Skin epidermis (tissue), 12 donors: ENCODE measurements around the gene TOMM22.

Experiments
- H3K27ac ChIP-seq, 21 experiments: fragments of 200-600 bp; sonication (generic) in 11 of 21; one replicate each; pipeline ENCODE4 v1.5.0; 2020; ENCODE audit warnings: mild to moderate bottlenecking in 3 of 21, inconsistent platforms in 2 of 21, moderate library complexity in 2 of 21
- H3K4me3 ChIP-seq, 7 experiments: fragments of 200-600 bp; sonication (generic) in 2 of 7; one replicate each; pipeline ENCODE4 v1.5.0; 2020; ENCODE audit warnings: inconsistent platforms in 2 of 7, mild to moderate bottlenecking in 2 of 7, moderate library complexity in 1 of 7

The TOMM22 gene

DNA sequence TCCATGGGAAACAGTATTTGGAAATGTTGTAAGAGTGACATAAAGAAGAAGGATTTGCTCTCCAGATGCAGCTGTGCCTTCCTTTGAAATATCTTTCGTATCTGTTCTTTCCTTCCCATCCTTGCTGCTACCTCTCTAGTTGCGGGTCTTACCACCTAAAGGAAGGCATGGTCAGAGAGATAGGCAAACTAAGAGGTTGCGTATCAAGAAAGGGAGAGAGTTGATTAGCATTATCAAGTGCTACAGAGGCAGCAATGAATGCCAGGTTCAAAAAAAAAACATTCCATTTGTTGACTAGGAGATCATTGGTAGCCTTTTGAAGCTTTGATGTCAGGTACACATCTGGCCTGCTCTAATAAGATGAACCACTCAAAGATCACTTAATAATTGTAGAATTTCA lies 28.6 kb downstream of the TOMM22 start:
- no peak overlapping the region for H3K27ac ChIP-seq
- no peak overlapping the region for H3K4me3 ChIP-seq

DNA sequence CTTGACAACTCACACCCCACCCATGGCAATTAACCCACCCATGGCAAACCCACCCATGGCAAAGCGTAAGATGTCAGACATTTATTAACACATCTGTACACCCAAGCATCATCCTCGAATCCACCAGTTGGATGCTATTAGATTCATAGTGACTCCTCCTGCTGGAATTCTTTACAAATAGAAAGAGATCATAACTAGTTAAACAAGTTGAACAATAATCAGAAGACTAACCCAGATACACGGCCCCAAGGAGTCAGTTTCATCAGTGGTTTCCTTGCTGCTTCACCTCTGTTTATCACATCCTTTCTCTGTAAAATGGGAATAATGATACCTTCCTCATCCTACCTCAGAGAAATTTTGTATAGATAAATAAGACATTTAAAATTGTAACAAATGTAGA lies 29.1 kb downstream of the TOMM22 start:
- Histone ChIP-seq H3K27ac (no peak overlapping the region), H3K4me3 (no peak overlapping the region)

DNA sequence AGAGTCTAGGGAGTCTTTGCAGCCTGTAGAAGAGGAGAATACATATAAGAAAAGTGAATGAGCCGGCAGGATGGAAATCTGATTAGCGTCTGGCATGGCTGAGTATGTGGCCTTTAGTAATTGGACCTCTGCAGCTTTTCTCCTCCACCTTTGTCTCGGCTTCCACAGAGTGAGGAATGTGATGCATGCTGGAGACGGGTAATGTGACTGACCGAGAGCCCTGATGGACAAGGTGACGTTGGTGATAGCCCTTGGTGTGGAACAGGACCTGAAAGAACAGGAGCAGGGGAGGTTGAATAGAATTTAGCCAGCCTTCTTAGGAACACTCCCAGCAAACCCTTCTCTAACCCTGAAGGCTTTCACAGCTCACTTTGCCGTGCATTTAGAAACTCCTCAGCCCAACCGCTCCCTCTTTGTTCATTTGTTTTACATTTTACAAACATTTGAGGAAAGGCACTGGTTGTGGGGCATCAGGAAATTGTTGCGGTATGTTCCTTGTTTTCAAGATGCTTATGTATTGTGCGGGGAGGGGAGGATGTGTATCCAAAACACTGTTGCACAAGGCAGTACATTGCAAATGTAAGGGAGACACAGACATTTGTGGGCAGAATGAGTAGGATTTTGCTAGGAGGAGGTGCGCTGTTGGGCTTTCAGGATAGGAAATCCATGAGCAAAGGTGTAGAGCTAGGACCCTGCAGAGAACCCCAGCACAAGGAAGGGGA lies 30.9 kb downstream of the TOMM22 start:
- no peak overlapping the region for H3K27ac ChIP-seq
- H3K4me3 ChIP-seq = no peak overlapping the region

DNA sequence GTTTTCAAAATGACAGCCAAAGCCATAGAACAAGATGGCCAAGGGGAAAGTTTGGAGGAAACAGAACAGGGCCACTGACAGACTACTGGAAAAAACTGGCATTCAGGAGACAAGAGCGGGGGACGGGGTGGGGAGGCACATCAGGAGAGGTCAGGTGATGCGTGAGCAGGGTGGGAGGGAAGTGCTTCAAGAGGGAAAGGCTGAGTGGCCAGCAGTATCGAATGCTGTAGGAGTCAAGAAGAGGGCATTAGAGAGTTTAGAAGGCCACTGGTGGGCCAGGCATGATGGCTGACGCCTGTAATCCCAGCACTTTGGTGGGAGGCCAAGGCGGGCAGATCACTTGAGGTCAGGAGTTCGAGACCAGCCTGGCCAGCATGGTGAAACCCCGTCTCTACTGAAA lies 32.2 kb downstream of the TOMM22 start:
- H3K27ac ChIP-seq = no peak overlapping the region
- H3K4me3 ChIP-seq = no peak overlapping the region

DNA sequence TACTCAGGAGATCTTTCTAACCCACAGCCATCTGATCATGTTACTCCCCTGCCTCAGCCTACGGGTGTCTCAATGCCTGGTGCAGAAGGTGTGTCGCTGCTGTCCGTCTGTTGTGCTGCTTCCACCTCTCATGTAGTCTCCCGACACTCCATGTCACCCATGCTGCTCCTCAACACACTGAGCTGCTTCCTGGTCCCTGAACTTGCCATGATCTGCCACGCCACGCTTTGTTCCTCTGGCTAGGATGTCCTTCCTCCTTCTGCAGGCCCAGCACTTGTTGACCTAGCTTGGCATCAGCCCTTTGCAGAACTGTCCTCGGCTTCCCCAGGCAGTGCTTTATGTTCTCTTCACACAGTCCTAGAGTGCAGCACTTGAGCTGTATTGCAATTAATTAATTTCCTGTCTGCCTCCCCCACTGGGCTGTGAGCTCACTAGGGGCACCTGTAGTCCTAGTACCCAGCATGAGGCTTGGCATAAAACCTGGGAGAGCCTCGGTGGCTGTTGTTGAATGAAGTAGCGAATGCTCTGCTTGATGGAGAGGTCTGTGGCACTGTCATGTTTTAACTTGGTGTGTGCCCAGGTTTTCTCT lies 33.5 kb downstream of the TOMM22 start:
- H3K4me3 ChIP-seq = no peak overlapping the region
- peak overlapping the region in 1 of 21 experiments; percentile 21 for H3K27ac ChIP-seq

DNA sequence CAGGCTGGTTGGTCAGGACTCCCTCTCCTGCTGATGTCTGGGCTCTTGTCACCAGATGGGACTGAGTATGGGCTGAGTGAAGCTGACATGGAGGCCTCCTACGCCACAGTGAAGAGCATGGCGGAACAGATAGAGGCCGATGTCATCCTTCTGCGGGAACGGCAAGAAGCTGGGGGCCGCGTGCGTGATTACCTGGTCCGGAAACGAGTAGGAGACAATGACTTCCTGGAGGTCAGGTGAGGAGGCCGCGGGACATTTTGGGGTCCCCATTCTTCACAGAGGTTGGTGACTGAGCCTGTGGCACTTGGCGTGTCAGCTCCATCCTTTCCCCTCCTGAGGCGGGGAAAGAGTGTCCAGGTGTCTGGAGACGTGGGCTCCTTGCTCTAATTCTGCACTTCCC lies 34.1 kb downstream of the TOMM22 start:
- Histone ChIP-seq H3K4me3 (no peak overlapping the region), H3K27ac (no peak overlapping the region)

DNA sequence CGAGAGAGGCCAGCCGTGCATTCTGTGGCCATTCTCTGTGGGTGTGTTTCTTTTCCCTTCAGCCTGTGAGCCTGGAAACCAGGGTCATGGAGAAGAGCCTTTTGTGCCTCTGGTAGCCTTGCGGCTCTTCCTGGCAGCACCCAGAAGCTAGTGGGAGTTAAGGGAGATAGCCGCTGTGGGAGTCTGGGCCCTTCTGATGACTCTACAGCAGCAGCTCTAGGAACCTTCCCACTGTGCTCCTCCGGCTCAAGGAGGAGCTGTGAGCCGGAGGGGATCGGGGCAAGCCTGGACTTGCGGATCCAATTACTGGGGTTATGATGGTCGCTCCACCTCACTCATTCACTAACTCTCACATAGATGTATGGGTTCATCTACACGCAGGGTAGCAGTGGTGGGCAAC lies 34.5 kb downstream of the TOMM22 start:
- H3K4me3 ChIP-seq = no peak overlapping the region
- H3K27ac ChIP-seq = no peak overlapping the region

DNA sequence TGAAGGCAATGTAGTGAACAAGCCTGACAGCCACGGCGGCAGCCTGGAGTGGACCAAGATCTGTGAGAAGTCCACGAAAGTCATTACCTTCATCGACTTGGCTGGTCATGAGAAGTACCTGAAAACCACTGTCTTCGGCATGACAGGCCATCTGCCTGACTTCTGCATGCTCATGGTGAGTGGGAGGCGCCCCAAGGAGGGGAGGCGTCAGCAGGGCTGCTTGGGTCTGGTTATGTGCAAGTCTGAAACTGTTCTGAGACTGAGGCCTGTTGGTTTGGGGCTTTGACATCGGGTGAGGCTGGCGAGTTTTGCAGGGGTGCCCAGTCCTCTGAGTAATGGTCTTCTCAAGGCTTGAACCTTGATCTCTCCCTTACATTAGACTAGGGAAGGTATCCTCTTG lies 35.1 kb downstream of the TOMM22 start:
- H3K27ac ChIP-seq = no peak overlapping the region

DNA sequence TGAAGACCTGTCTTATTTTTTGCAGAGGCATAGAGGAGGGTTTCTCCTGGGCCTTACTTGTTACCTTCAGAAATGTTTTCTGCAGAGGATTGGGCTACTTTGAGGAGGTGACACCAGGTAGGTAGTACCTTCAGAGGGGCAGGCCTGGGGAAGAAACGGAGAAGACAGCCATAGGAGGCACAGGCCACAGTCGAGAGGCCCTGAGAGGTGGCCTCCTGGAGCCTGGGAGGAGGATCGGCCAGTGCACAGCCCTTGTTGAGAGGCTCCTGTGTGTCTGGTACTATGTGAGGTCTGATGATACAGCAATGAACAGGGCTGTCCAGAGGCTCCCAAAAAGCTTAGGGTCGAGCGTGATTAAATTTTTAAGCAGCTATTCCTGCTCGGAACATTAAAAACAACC lies 35.5 kb downstream of the TOMM22 start:
- H3K27ac ChIP-seq = peak overlapping the region in 1 of 21 experiments; percentile 32
- H3K4me3 ChIP-seq = no peak overlapping the region

More for the DNA sequence above, 35.1 kb downstream of the TOMM22 start:
- H3K4me3 ChIP-seq = no peak overlapping the region

DNA sequence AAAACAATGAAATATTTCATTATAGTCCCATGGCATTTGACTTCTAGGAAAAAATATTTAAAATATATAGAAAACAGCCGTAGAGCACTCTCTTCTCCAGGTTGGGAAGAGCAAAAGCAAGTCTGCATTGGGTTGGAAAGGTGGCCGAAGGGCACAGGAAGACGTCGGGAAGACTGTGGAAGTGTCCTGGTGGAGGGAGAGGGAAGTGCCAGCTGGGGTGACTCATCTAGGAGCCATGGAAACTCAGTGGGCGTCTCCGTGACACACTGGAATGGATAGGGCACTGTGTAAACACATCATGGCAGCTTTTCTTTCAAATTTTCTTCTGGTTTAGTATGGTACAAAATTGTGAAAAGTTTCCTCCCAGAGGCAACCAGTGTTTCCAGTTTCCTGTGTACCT lies 36.7 kb downstream of the TOMM22 start:
- H3K4me3 ChIP-seq = no peak overlapping the region
- peak overlapping the region in 3 of 21 experiments; percentile 18 to 44 (median 20) for H3K27ac ChIP-seq

DNA sequence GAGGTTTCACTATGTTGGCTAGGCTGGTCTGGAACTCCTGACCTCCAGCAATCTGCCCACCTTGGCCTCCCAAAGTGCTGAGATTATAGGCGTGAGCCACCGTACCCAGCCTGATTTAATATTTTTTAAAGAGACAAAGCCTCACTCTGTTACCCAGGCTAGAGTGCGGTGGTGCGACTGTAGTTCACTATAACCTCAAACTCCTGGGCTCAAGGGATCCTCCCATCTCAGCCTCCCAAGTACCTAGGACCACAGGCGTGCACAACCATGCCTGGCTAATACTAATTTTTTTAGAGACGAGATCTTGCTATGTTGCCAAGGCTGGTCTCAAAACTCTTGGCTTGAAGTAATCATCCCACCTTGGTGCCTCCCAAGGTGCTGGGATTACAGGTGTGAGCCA lies 37.4 kb downstream of the TOMM22 start:
- H3K27ac ChIP-seq = peak overlapping the region in 2 of 21 experiments; percentile 18 to 25
- no peak overlapping the region for H3K4me3 ChIP-seq

DNA sequence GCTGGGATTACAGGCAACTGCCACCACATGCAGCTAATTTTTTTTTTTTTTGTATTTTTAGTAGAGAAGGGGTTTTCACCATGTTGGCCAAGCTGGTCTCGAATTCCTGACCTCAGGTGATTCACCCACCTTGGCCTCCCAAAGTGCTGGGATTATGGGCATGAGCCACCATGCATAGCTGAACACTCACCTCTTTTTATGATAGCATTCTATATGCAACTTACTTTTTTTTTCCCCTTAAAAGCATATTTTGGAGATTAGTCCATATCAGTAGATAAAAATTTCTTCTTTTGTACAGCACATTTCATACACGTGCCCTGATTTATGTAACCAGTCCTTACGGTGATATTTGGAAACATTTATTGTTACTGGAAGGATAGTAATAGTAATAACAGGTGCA lies 38.6 kb downstream of the TOMM22 start:
- H3K27ac ChIP-seq = no peak overlapping the region
- H3K4me3 ChIP-seq = no peak overlapping the region

DNA sequence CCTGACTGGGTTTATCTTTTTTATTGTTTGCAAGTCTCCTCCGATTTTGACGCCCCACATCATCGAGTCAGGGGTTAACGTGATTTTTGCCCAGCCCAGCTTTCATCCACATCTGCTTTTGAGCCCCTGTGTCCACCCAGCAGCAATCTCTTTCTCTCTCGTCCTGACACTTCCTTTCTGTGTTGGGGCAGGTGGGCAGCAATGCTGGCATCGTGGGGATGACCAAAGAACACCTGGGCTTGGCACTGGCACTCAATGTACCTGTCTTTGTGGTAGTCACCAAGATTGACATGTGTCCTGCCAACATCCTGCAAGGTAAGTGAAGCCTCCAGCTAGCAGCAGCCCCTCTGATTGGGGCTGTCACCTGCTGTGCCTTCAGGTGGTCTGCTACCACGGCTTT lies 39.8 kb downstream of the TOMM22 start:
- H3K4me3 ChIP-seq = no peak overlapping the region

DNA sequence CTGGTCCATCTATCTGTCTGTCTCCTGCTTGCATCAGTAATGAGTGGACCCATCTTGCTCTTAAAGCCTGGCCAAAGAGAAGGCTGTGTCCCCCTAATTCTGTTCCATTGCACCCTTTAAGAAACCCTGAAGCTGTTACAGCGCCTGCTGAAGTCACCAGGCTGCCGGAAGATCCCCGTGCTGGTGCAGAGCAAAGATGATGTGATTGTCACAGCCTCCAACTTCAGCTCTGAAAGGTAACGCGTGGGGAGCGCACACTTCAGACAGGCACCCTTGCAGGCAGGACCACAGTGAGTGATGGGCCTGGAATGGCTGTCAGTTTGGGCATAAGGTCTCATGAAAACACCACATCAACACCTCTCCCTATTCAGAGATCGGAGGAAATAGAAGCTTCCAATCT lies 42.4 kb downstream of the TOMM22 start:
- Histone ChIP-seq H3K4me3 (no peak overlapping the region), H3K27ac (no peak overlapping the region)

More for the DNA sequence above, 39.8 kb downstream of the TOMM22 start:
- no peak overlapping the region for H3K27ac ChIP-seq

DNA sequence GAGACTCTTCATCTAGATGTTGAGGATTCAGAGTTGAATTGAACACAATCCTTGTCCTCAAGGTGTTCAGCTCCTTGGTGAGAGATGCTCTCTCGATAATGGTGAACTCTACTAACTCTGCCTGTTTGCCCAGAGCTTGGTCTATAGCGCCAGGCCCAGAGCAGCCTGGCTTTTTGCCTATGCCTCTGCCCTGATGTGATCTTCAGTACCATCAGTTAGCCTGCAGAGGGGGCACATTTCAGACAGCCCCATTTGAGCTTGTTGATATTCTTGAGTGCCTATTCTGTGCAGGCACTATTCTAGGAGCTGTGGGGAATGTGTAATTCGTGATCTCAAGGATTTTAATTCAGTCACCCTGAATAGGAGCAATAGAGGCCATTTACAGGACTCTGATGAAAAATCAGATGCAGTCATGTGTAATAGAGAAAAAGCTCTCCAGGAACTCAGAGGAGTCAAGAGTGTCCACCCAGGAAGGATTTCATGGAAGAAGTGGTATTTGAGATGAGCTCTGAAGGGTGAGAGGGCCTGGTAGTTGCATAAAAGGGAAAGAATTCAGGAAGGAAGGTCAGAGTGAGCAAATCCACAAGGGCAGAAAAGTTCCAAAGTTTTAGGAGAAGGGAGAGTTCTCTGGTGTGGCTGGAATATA lies 43.3 kb downstream of the TOMM22 start:
- Histone ChIP-seq H3K4me3 (no peak overlapping the region), H3K27ac (no peak overlapping the region)

DNA sequence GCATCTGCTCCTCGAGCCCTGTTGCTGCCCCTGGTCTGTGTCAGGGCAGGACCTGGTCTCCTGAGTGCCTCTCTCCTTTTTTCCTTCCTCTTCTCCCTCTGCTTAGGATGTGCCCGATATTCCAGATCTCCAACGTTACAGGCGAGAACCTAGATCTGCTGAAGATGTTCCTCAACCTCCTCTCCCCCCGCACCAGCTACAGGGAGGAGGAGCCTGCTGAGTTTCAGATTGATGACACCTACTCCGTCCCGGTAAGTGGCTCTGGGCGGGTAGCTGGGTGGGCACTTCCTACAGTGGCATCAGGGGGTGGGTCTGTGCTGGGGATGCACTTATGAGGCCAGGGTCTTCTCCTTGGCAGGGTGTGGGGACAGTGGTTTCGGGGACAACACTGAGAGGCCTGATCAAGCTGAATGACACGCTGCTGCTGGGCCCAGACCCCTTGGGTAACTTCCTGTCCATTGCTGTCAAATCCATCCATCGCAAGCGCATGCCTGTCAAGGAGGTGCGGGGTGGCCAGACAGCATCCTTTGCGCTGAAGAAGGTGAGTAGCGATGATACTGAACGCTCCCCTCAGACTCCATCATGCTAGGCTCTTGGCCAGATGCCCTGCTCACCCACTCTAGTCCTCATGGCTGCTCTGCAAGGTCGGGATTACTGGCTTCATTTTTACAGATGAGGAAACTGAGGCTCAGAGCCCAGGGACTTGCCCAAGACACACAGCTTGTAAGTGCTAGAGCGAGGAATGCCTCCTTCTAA lies 44.3 kb downstream of the TOMM22 start:
- Histone ChIP-seq H3K27ac (no peak overlapping the region), H3K4me3 (no peak overlapping the region)

DNA sequence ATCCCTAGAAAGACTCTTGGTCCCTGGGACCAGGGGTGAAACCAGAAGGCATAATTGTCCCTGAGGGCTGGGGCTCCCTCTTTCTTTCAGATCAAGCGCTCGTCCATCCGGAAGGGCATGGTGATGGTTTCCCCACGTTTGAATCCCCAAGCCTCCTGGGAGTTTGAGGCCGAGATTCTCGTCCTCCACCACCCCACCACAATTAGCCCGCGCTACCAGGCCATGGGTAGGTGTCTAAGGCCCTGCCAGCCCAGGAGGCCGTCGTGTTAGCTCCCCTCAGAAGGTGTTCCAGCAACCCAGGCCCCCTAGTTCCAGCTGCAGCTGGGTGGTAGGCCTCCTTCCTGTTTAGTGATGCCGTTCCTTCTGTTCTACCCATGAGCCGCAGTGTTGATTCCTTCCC lies 45.4 kb downstream of the TOMM22 start:
- Histone ChIP-seq H3K4me3 (no peak overlapping the region), H3K27ac (no peak overlapping the region)

DNA sequence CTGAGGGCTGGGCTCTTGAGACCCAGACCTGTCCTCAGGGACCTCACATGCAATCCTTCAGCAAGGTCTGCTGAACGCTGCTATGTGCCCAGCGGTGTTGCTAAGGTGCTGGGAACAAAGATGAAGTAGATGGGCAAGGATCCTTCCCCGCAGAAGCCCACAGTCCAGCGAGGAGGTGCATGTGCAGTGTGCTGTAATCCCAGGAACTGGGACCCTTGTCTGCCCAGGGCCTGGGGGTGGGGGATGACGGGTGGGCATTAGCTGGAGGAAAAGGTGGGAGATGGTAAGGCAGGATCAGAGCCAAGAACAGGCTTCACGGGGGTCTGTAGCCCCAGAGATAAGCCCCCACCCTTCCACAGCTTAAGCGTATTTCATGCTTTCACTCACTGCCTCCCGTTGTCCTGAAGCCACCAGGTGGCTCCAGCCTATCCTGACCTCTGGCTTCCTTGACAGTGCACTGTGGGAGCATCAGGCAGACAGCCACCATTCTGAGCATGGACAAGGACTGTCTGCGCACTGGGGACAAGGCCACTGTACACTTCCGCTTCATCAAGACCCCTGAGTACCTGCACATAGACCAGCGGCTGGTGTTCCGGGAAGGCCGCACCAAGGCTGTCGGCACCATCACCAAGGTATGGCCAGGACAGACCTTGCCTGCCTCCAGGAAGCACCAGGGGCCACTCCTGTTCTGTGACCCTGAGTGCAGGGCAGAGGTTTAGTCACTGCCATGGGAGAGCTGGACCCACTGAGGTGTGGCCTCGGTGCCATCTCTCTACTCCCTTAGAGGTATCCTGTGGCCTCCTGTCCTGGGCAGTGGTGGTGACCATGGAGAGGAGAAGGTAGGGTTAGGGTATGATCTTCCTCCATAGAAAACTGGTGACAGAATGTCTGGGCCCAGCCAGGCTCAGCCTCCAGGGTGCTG lies 46.0 kb downstream of the TOMM22 start:
- H3K27ac ChIP-seq = no peak overlapping the region

More for the DNA sequence above, 46.0 kb downstream of the TOMM22 start:
- no peak overlapping the region for H3K4me3 ChIP-seq
